GM12878 (cell line): ENCODE results near the gene LRRC23. TPM values are rescaled to one million over a fixed set of nuclear protein-coding genes. Genes with fewer than 3 reads are reported as not detected.

Experiments
- CBX3 ChIP-seq: fragments of 200-600 bp; sonication (generic); IDR thresholded peaks from 2 replicates; pipeline ENCODE4 v1.6.1; 2016; ENCODE audit warnings: low read depth, borderline replicate concordance
- CBX5 ChIP-seq: sonication (generic); IDR thresholded peaks from 2 replicates; pipeline ENCODE4 v1.6.1; 2016; ENCODE audit warnings: low read depth, moderate library complexity, mild to moderate bottlenecking, inconsistent platforms
- CHD2 ChIP-seq: IDR thresholded peaks from 2 replicates; pipeline ENCODE4 v1.6.1; 2011; ENCODE audit warnings: low read depth, low read length, improper control_type of control experiment, borderline replicate concordance
- KAT2A ChIP-seq: conservative IDR thresholded peaks from 2 replicates; pipeline ENCODE4 v1.6.1; 2011; ENCODE audit warnings: low read depth, low read length; ENCODE audit not compliant: control insufficient read depth
- MEF2A ChIP-seq: IDR thresholded peaks from 2 replicates; pipeline ENCODE4 v1.6.1; 2011; ENCODE audit warnings: low read depth, mild to moderate bottlenecking, low read length, moderate library complexity; ENCODE audit not compliant: insufficient read depth
- POLR2AphosphoS2 ChIP-seq: IDR thresholded peaks from 2 replicates; pipeline ENCODE4 v1.6.1; 2011; ENCODE audit warnings: low read depth, mild to moderate bottlenecking, low read length, improper control_type of control experiment, moderate library complexity
- RAD51 ChIP-seq: fragments of 450-650 bp; IDR thresholded peaks from 2 replicates; pipeline ENCODE4 v1.6.1; 2016; ENCODE audit warnings: moderate library complexity, mild to moderate bottlenecking, inconsistent platforms
- TBL1XR1 ChIP-seq: IDR thresholded peaks from 2 replicates; pipeline ENCODE4 v1.6.1; 2012; ENCODE audit warnings: low read depth, low read length, improper control_type of control experiment
- polyA plus RNA-seq, 11 experiments: library from polyadenylated mRNA; depleted of rRNA in 4 of 11; unstranded in 6 of 11; stranded (reverse) in 5 of 11; fragments of >200 nt; fragmentation: Nextera tagmentation in 4 of 11; fragmentation: Illumina TruSeq in 1 of 11; extraction: Ambion mirVana in 4 of 11; extraction: Trizol in 1 of 11; gene quantifications; 1 replicate in 1 of 11; 2 replicates in 10 of 11; pipeline versions ENCODE4 v1.2.1 to v1.2.3, GENCODE V29; 2011 to 2016; ENCODE audit warnings: inconsistent platforms in 2 of 11, missing spikeins in 2 of 11, low read depth in 1 of 11
- total RNA-seq, 4 experiments: library from RNA; depleted of rRNA in 3 of 4; stranded (reverse); fragments of >200 nt in 3 of 4; fragmentation: Illumina TruSeq in 1 of 4; extraction: Trizol in 1 of 4; gene quantifications; 2 replicates each; pipeline versions ENCODE4 v1.2.1 to v1.2.3, GENCODE V29; 2013 to 2021
- TF ChIP-seq, protein P1 (sequence below): fragments of 450-650 bp; conservative IDR thresholded peaks from 2 replicates; pipeline ENCODE4 v1.6.1; 2017; ENCODE audit warnings: mild to moderate bottlenecking, moderate library complexity
- TF ChIP-seq, protein P2 (sequence below): fragments of 150-350 bp; IDR thresholded peaks from 2 replicates; pipeline ENCODE4 v1.6.1; 2016; ENCODE audit warnings: low read depth, low read length
- TF ChIP-seq, protein P3 (sequence below): fragments of 450-650 bp; IDR thresholded peaks from 2 replicates; pipeline ENCODE4 v1.6.1; 2017; ENCODE audit warnings: antibody characterized with exemption, mild to moderate bottlenecking, moderate library complexity
- TF ChIP-seq, protein P4 (sequence below): fragments of 450-650 bp; IDR thresholded peaks from 2 replicates; pipeline ENCODE4 v1.6.1; 2016; ENCODE audit warnings: mild to moderate bottlenecking, moderate library complexity, borderline replicate concordance

LRRC23 gene
- total and polyA plus RNA-seq, 10 of the 15 experiments (the other 5 are each of a cell fraction or from before 2014, with no cell fraction given): 1.4 to 6.9 (median 3.4) TPM

DNA sequence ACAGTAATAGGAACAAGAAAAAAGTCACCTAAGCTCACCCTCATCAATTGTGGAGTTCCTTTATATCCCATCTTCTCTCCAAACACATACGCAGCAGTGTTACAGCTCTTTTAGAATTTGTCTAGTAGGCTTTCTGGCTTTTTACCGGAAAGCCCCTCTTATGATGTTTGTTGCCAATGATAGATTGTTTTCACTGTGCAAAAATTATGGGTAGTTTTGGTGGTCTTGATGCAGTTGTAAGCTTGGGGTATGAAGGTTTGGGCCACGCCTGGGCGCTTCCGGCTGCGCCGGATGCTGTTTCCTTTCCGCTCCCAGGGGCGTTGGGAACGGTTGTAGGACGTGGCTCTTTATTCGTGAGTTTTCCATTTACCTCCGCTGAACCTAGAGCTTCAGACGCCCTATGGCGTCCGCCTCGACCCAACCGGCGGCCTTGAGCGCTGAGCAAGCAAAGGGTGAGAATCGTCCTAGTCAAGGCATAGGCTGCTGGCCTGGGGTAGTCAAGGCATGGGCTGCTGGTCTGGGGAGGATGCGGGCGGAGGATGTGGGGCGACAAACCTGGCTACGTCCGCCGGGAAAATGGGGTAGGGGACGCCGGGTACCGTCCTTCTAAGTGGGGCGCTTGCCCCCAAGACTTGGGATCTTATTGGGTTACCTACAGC lies 39.2 kb downstream of the LRRC23 start, which contains the start of the genes C12orf57 and RNU7-1 (continued):
- TF ChIP-seq, protein P1, sequence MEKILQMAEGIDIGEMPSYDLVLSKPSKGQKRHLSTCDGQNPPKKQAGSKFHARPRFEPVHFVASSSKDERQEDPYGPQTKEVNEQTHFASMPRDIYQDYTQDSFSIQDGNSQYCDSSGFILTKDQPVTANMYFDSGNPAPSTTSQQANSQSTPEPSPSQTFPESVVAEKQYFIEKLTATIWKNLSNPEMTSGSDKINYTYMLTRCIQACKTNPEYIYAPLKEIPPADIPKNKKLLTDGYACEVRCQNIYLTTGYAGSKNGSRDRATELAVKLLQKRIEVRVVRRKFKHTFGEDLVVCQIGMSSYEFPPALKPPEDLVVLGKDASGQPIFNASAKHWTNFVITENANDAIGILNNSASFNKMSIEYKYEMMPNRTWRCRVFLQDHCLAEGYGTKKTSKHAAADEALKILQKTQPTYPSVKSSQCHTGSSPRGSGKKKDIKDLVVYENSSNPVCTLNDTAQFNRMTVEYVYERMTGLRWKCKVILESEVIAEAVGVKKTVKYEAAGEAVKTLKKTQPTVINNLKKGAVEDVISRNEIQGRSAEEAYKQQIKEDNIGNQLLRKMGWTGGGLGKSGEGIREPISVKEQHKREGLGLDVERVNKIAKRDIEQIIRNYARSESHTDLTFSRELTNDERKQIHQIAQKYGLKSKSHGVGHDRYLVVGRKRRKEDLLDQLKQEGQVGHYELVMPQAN: peak; percentile 71
- TF ChIP-seq, protein P2, sequence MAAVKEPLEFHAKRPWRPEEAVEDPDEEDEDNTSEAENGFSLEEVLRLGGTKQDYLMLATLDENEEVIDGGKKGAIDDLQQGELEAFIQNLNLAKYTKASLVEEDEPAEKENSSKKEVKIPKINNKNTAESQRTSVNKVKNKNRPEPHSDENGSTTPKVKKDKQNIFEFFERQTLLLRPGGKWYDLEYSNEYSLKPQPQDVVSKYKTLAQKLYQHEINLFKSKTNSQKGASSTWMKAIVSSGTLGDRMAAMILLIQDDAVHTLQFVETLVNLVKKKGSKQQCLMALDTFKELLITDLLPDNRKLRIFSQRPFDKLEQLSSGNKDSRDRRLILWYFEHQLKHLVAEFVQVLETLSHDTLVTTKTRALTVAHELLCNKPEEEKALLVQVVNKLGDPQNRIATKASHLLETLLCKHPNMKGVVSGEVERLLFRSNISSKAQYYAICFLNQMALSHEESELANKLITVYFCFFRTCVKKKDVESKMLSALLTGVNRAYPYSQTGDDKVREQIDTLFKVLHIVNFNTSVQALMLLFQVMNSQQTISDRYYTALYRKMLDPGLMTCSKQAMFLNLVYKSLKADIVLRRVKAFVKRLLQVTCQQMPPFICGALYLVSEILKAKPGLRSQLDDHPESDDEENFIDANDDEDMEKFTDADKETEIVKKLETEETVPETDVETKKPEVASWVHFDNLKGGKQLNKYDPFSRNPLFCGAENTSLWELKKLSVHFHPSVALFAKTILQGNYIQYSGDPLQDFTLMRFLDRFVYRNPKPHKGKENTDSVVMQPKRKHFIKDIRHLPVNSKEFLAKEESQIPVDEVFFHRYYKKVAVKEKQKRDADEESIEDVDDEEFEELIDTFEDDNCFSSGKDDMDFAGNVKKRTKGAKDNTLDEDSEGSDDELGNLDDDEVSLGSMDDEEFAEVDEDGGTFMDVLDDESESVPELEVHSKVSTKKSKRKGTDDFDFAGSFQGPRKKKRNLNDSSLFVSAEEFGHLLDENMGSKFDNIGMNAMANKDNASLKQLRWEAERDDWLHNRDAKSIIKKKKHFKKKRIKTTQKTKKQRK: no peak; the same call in 1 of the 2 replicates
- peak; percentile 82; the same call in 1 of the 2 replicates for TF ChIP-seq CHD2
- TF ChIP-seq, protein P3, sequence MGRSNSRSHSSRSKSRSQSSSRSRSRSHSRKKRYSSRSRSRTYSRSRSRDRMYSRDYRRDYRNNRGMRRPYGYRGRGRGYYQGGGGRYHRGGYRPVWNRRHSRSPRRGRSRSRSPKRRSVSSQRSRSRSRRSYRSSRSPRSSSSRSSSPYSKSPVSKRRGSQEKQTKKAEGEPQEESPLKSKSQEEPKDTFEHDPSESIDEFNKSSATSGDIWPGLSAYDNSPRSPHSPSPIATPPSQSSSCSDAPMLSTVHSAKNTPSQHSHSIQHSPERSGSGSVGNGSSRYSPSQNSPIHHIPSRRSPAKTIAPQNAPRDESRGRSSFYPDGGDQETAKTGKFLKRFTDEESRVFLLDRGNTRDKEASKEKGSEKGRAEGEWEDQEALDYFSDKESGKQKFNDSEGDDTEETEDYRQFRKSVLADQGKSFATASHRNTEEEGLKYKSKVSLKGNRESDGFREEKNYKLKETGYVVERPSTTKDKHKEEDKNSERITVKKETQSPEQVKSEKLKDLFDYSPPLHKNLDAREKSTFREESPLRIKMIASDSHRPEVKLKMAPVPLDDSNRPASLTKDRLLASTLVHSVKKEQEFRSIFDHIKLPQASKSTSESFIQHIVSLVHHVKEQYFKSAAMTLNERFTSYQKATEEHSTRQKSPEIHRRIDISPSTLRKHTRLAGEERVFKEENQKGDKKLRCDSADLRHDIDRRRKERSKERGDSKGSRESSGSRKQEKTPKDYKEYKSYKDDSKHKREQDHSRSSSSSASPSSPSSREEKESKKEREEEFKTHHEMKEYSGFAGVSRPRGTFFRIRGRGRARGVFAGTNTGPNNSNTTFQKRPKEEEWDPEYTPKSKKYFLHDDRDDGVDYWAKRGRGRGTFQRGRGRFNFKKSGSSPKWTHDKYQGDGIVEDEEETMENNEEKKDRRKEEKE: peak; percentile 75
- TF ChIP-seq, protein P4, sequence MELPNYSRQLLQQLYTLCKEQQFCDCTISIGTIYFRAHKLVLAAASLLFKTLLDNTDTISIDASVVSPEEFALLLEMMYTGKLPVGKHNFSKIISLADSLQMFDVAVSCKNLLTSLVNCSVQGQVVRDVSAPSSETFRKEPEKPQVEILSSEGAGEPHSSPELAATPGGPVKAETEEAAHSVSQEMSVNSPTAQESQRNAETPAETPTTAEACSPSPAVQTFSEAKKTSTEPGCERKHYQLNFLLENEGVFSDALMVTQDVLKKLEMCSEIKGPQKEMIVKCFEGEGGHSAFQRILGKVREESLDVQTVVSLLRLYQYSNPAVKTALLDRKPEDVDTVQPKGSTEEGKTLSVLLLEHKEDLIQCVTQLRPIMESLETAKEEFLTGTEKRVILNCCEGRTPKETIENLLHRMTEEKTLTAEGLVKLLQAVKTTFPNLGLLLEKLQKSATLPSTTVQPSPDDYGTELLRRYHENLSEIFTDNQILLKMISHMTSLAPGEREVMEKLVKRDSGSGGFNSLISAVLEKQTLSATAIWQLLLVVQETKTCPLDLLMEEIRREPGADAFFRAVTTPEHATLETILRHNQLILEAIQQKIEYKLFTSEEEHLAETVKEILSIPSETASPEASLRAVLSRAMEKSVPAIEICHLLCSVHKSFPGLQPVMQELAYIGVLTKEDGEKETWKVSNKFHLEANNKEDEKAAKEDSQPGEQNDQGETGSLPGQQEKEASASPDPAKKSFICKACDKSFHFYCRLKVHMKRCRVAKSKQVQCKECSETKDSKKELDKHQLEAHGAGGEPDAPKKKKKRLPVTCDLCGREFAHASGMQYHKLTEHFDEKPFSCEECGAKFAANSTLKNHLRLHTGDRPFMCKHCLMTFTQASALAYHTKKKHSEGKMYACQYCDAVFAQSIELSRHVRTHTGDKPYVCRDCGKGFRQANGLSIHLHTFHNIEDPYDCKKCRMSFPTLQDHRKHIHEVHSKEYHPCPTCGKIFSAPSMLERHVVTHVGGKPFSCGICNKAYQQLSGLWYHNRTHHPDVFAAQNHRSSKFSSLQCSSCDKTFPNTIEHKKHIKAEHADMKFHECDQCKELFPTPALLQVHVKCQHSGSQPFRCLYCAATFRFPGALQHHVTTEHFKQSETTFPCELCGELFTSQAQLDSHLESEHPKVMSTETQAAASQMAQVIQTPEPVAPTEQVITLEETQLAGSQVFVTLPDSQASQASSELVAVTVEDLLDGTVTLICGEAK: peak; percentile 76; the same call in 1 of the 2 replicates
- TF ChIP-seq MEF2A: peak; percentile 82; the same call in 1 of the 2 replicates
- TF ChIP-seq TBL1XR1: peak; percentile 97
- peak; percentile 100 for TF ChIP-seq POLR2AphosphoS2
- TF ChIP-seq CBX3: no peak
- no peak for TF ChIP-seq CBX5
- TF ChIP-seq RAD51: peak; percentile 53; the same call in 1 of the 2 replicates
- TF ChIP-seq KAT2A: no peak
